SH-SY5Y (cell line): Measurements from ENCODE around the gene VAPA.

Experiments used
- GATA2 ChIP-seq: IDR thresholded peaks from 2 replicates; pipeline ENCODE4 v1.6.1; 2011; ENCODE audit warnings: mild to moderate bottlenecking, low read depth, low read length
- GATA3 ChIP-seq: IDR thresholded peaks from 2 replicates; pipeline ENCODE4 v1.6.1; 2011; ENCODE audit warnings: low read depth, mild to moderate bottlenecking, low read length, moderate library complexity

Gene VAPA

DNA sequence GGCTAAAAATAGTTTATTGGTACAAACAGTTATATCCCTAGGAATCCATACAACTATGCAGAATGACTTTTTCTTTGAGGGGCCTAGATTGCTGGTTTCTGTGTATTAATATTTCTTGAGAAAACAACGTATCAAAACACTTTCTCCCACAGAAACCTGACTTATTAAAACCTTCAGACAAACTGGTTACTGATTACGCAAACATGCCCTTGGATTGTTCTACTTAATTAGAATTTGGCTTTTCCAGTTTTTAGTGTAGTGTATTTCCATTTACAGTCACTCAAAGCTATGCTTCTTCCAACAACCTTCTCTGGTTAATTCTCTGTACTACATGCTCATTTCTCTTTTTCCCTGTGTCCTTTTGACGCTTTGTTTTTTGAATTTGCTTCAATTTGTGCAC lies 20.0 kb downstream of the VAPA start:
- TF ChIP-seq GATA2 (no peak), GATA3 (no peak)

DNA sequence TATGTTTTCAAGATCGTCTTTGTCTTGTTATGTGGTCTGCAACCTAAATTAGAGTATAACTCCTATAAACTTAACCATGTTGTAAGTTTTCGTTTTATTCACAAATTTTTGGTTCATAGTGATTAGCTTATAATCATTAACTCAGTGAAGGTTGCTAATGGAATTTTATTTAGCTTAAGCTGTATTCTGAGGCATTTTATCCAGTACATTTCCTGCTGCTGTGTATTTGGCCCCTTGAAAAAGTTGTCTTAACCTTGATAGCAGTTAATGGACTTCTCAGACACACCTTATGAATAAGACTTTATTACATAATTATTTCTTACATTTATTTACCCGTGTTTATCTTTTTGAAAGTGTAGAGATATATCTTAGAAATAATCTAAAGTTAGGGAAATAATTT lies 20.5 kb downstream of the VAPA start:
- TF ChIP-seq GATA2 (no peak), GATA3 (no peak)

DNA sequence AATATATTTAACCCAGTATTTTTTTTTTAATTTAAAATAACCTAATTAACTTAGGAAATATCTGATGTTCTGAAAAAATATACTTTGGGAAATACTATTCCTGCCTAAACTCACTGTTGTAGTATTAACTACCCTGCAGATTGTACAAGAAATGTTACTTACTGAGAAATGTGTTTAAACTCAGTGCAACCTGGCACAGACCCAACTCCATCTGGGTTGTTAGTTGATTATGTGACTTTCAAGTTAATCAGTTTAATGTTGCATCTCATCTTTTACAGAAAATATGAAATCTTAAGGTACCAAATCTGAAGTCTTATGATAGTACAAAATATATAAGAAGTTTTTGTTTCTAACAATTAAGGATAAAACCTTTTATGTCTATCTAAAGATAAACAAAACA lies 27.3 kb downstream of the VAPA start:
- TF ChIP-seq GATA3 = no peak
- no peak for TF ChIP-seq GATA2

DNA sequence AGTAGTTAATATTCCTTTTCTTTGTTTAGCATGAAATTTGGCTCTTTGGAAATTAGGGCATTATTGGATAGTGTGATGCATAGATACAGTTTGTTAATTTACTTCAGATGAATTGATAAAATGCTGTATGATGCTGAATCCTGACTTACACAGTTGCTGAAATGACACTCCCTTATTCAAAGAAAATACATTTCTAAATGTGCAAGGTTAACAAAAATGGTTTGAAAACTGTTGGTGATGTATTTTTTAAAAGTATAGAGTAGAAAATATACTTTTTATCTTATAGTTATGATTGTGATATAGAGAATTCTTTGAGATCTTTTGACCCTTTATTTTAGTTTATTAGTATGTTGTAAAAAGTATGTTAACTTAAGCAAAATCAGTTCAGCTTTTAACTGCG lies 27.8 kb downstream of the VAPA start:
- TF ChIP-seq GATA3 (no peak), GATA2 (no peak)

DNA sequence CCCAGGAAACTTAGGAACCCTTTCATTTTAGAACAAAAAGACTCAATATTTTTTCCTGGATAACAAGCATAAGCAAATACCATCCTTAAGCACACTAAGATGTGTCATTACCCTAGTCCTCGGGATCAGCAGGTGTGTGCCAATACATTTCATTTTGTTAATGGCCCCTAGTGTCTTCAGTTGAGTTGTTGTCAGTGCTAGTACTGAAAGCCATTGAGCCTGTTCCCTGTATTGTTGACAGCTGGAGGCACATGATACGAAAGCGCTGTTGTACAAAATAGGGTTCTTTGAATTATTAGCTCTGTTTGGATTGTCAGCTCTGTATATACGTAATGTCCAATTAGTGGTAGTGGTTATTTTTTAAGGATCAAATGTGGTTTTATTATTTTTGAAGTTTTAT lies 29.5 kb downstream of the VAPA start:
- TF ChIP-seq GATA3 (no peak), GATA2 (no peak)

DNA sequence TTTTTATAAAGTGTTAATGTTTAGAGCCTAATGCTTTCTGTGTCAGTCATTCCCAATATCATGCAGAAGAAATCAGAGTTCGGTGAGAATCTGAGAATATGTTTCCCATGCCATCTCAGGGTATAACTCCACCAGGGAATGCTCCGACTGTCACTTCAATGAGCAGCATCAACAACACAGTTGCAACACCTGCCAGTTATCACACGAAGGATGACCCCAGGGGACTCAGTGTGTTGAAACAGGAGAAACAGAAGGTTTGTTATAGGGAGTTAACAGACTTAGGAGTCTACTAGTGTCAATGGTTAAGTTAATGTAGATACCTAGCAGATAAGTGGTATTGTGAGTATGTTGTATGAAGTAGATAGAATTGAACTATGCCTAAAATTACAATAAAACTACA lies 31.0 kb downstream of the VAPA start:
- TF ChIP-seq GATA3 (no peak), GATA2 (no peak)

DNA sequence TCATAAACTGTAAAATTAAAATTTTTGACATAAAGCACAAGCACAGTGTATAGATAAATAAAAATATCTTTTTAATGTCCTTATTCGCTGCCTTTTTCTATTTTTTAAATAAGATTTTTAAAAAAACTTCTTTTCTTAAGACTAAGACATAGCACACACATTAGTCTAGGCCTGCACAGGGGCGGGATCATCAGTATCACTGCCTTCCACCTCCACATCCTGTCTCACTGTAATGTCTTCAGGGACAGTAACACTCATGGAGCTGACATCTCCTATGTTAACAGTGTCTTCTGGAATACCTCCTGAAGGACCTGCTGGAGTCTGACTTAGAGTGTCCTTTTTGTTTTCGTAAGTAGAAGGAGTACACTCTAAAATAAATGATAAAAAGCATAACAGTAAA lies 33.0 kb downstream of the VAPA start:
- no peak for TF ChIP-seq GATA2
- TF ChIP-seq GATA3 = no peak

DNA sequence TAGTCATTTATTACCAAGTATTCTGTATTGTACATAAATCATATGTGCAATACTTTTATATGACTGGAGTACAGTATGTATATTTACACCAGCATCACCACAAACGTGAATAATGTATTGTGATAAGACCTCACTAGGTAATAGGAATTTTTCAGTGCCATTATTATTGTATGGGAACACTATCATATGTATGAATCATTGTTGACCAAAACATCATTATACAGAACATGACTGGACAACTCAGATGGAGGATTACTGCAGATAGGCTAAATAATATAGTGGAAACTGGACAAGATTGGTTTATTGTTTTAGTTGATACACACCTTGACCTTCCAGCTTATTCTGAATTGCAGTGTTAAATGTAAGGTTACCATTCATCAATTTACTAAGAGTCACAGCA lies 33.4 kb downstream of the VAPA start:
- TF ChIP-seq GATA3 (no peak), GATA2 (no peak)

DNA sequence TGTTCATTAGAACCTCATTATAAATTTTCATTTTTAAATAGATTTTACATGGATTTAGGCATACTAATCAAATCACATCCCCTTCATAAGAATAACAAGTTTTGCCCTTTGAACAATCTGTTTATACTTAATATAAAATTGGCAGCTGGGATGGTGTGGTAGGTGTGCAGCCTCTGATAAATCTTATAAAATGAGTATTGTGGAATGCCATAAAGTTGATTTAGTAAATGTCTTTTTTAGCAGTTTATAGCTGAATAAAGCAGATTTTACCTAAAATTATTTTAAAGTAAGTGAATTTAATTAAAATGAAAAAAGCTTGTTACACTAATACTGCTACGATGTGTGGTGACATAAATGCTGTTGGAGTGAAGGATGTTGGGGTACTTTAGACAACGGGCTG lies 35.5 kb downstream of the VAPA start:
- TF ChIP-seq GATA2 (no peak), GATA3 (no peak)

DNA sequence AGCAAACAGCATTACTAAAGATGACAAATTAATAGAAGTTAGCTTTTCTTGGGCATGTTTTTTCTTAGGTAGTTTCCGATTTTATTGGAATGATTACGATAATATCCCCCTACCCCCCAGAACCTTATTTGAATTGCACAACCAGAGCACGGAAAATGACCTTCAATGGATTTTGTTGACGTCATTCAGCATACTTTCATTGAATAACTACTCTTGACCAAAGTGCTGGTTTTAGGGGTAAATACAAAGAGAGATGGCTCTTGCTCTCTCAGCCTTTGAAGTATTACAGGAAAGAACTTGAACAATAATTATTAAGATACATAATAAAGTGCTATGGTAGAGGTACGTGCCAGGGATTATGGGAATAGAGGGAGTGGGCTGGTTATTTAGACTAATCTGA lies 36.0 kb downstream of the VAPA start:
- TF ChIP-seq GATA3 (no peak), GATA2 (no peak)

DNA sequence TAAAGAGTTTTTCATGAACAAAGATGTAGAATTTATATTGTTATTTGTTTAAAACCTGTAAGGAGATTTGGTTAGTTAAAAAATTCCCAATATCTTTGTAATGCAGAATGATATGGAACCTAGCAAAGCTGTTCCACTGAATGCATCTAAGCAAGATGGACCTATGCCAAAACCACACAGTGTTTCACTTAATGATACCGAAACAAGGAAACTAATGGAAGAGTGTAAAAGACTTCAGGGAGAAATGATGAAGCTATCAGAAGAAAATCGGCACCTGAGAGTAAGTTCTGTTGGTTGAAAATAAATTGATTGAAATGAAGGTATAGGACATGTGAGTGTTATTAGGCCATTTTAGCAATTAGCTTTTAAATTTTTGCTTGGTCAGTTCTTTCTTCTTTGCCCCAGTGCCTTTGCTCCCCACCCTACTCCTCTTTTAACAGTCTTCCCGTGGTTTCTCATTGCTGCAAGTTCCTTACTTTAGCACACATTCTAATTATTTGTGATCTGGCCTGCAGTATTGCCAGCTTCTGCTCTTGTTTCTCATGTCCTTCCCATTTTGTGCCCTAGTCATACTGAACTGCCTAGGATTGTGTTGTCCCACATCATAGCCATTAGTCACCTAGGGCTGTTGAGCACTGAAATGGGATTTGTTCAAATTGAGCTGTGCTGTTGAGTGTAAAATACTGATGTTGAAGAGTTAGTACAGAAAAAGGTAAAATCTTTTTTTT lies 36.6 kb downstream of the VAPA start:
- TF ChIP-seq GATA2 (no peak), GATA3 (no peak)

DNA sequence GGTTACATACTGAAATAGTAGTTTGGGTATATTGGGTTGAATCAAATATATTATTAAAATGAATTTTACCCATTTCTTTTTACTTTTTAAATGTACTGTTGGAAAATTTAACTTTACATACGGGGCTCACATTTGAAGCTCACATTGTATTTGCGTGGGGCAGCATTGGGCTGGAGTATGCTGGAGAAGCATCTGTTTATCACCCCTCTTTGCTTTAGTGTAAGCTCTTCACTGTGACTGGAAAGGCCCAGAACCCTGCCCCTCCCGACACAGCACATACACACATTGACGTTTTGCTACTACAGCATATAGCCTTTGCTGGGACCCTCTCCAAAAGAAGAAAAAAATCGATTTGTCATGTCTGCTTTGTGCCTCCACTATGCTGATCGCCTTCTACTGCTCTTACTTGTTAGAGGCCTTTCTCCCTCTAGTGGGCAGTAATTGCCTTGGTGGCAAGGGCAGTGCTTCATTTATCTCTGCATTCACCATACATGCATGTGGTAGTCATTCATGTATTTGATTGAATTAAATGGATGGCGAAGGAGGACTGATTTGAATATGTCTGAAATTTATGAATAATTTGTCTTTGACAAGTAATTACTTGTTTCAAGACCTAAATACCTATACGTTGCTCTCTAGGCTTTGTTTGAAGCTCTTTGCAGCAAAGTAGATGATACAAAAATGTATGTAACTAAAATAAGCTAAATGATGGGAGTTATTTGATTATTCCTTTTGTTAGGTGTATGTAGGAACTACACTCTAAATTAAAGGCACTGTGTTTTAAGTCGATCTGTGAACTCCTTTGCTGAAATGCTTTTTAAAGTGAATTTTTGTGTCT lies 37.4 kb downstream of the VAPA start:
- TF ChIP-seq GATA2 (no peak), GATA3 (no peak)

DNA sequence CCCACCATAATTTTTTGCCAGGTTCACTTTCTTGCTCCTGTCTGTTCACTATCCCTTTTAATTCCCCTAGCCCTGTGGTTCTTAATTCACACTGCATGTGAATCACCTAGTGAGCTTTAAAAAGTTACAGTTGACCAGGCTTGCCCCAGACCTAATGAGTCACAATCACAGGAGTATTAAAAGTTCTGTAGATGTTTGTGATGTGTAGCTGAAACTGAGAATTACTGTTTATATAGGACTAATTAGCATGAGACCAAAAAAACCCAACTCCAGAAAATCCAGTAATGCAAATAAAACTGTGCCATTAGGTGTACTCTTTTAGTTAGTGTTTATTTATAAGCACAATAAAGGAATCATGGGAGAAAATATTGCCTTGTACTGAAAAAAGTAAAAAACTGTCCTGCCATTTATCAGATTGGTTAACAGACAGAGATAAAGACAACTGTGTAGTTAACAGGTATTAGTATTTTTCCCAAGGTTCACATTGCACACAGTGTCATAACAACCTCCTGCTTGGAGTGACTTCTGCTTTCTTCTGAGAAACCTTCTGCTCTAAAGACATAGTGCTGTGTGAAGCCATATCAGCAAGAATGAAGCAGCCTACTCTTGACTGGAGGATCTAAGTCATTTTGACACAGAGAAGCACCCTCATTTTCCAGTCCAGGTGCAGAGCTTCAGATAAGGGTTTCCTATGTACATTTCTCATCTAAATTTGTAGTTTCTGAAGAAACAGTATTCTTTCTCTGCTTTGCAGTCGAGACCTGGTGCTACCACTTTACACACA lies 39.0 kb downstream of the VAPA start:
- TF ChIP-seq GATA2 (no peak), GATA3 (no peak)

DNA sequence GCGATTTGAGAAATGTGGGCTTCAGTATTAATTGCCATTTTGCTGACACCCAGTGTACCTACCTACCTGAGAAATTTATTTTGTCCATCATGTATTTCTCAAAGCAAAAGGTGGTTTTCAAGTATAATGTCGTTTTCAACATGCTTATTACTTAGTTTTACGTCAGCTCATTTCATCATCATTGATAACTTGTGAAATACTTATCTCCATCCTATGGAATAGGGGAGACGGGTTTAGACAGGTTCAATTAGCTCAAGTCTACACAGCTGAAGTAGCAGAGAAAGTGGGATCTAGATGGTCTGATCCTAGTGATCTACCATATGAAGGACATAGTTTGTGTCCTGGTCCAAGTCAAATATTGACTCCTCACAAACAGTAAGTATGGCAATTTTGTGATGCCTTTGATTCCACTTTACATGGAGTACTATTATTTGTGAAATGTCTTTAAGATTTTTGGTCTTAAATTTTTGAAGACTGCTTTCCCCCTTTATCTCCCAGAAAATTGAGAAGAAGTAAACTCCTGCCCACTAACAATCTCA lies 45.1 kb downstream of the VAPA start:
- TF ChIP-seq GATA2 (no peak), GATA3 (no peak)
